Activated CD4-positive, alpha-beta T cell treated with anti-CD3 and anti-CD28 coated beads for 36 hours (primary cell): ENCODE measurements around the gene CSNK2A1. TPM values are rescaled to one million over a fixed set of nuclear protein-coding genes. Genes with fewer than 3 reads are reported as not detected.
A peak's percentile ranks its signal among the peaks of the same experiment; 100 is the strongest.

Experiments
- ATAC-seq: fragments of 200-7000 bp; cut with Tn5 transposase; one replicate; pipeline ENCODE4 v1.10.0; 2021; ENCODE audit warnings: mild to moderate bottlenecking, moderate library complexity
- CTCF ChIA-PET: fragments of 350-600 bp; sonication (Branson Sonifier 250); formaldehyde crosslinking; loops from one replicate; lab custom pipeline; 2021; ENCODE audit warnings: antibody characterized with exemption; lab: Charles Lee
- POLR2A ChIA-PET: fragments of 350-600 bp; sonication (Branson Sonifier 250); formaldehyde crosslinking; loops from one replicate; lab custom pipeline; 2021; ENCODE audit warnings: antibody characterized with exemption, inconsistent platforms; lab: Charles Lee
- DNase-seq: peaks from one replicate; pipeline ENCODE4 v3.0.0-alpha.2; 2020
- H3K27ac Mint-ChIP-seq: one replicate; pipeline ENCODE4 v1.8.0; 2021; ENCODE audit warnings: mixed read lengths
- H3K27me3 Mint-ChIP-seq: one replicate; pipeline ENCODE4 v1.8.0; 2021; ENCODE audit warnings: mixed read lengths
- H3K36me3 Mint-ChIP-seq: one replicate; pipeline ENCODE4 v1.8.0; 2021; ENCODE audit warnings: low read depth, mixed read lengths
- H3K4me1 Mint-ChIP-seq: one replicate; pipeline ENCODE4 v1.8.0; 2021; ENCODE audit warnings: mixed read lengths
- H3K4me3 Mint-ChIP-seq: one replicate; pipeline ENCODE4 v1.8.0; 2021; ENCODE audit warnings: mild to moderate bottlenecking, moderate library complexity, mixed read lengths
- H3K9me3 Mint-ChIP-seq: one replicate; pipeline ENCODE4 v1.8.0; 2021; ENCODE audit warnings: low read depth, mixed read lengths
- intact Hi-C, 2 experiments: fragments of 100-400 bp; cut with DNase I in 1 of 2; cut with micrococcal nuclease in 1 of 2; formaldehyde crosslinking; loops; one replicate each; pipeline versions ENCODE4 v1.14.2 to v1.15.1; 2022 to 2024; cut with DNase I, micrococcal nuclease
- total RNA-seq, 2 experiments: library from RNA; stranded (reverse); gene quantifications; one replicate each; pipeline ENCODE4 v1.2.3, GENCODE V29; 2021

CSNK2A1 gene
- total RNA-seq, 2 experiments from 2014 or later, result 179 to 254 TPM

- ATAC-seq, result no peak
- DNase-seq, result no peak
- Mint-ChIP-seq H3K9me3 (peaks cover 8% of the 10 kb centered on the region), H3K4me1 (peaks cover 24% of the 10 kb centered on the region), H3K4me3 (no peak overlapping the region), H3K36me3 (peaks cover 17% of the 10 kb centered on the region), H3K27me3 (peaks cover 9% of the 10 kb centered on the region), H3K27ac (no peak overlapping the region)
- ChIA-PET POLR2A (no interaction called here), CTCF (interaction anchor here (0.6 to 0.7 kb wide), 2 partner anchors 44 to 49 kb away, joined by 3 read pairs; no protein-coding TSS in a partner anchor)
- intact Hi-C loops, result no loop called here
These were observed 2.8 kb upstream of the CSNK2A1 start for GRCh38 chr20:546353-546752.

- CTCF ChIA-PET, result interaction anchor here (0.6 to 1.9 kb wide), 6 partner anchors 15 to 518 kb away, joined by 3 to 5 read pairs (median 4); no protein-coding TSS in a partner anchor
- intact Hi-C loops, result loop anchor here (5.0 kb wide), 4 partner anchors 197 to 683 kb away; partner anchors contain the start of genes FAM110A (in 1 of the 2), NRSN2 (in 1 of the 2), PSMF1 (in 1 of the 2) and RAD21L1 (in 1 of the 2)
- peaks cover 44% of the 10 kb centered on the region for H3K4me1 Mint-ChIP-seq
- no peaks in the 10 kb centered on the region for H3K27me3 Mint-ChIP-seq
- peak overlapping the region; percentile 94 for H3K4me3 Mint-ChIP-seq
- H3K27ac Mint-ChIP-seq, result peak overlapping the region; percentile 96
- peaks cover 36% of the 10 kb centered on the region for H3K36me3 Mint-ChIP-seq
- DNase-seq (no peak), ATAC-seq (no peak)
- peaks cover 8% of the 10 kb centered on the region for H3K9me3 Mint-ChIP-seq
- POLR2A ChIA-PET, result no interaction called here
These were observed 649 bp upstream of the CSNK2A1 start for GRCh38 chr20:544153-544725.

- H3K27ac Mint-ChIP-seq, result peak overlapping the region; percentile 86
- POLR2A ChIA-PET, result interaction anchor here (0.6 to 0.8 kb wide), 2 partner anchors 8 to 79 kb away, joined by 3 read pairs; no protein-coding TSS in a partner anchor
- intact Hi-C loops, result loop anchor here (1.0 to 5.0 kb wide), 11 partner anchors 81 to 684 kb away; partner anchors contain the start of genes FAM110A (in 2 of the 2), NRSN2 (in 1 of the 2), PSMF1 (in 1 of the 2) and RAD21L1 (in 1 of the 2)
These were observed 717 bp downstream of the CSNK2A1 start for GRCh38 chr20:542777-543368.

DNA sequence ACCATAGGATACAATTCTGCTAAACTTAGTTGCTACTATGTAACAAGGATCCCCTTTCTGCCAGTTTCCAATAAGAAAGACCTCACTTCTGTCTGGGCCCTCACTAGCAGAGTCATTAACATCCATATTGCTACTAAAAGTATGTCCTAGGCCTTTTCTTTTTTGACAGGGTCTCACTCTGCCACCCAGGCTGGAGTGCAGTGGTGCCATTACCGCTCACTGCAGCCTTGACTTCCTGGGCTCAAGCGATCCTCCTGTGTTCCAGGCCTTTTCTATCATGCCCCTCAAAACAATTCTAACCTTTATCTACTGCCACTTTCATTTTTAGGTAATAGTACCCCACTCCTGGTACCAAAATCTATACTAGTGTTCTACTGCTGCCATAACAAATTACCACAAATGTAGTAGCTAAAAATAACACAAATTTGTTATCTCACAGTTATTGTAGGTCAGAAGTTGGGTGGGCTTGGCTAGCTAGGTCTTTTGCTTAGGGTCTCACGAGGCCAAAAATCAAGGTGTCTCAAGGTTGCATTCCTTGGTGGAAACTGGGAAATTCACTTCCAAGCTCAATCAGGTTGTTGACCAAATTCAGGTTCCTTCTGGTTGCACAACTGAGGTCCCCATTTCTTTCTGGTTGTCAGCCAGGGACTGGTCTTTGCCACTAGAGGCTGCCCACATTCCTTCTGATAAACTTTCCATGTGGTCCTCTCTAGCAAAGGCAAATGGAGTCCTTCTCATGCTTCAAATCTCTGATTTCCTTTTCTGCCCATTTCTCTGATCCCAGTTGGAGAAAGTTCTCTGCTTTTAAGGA, 3.0 kb downstream of the CSNK2A1 start:
- ATAC-seq (no peak), DNase-seq (no peak)
- H3K36me3 Mint-ChIP-seq, result peaks cover 45% of the 10 kb centered on the region
- peaks cover 8% of the 10 kb centered on the region for H3K9me3 Mint-ChIP-seq
- no peak overlapping the region for H3K27ac Mint-ChIP-seq
- H3K4me1 Mint-ChIP-seq, result peaks cover 79% of the 10 kb centered on the region
- intact Hi-C loops, result loop anchor here (5.0 kb wide), 4 partner anchors 193 to 687 kb away; partner anchors contain the start of genes FAM110A (in 1 of the 2), NRSN2 (in 1 of the 2), PSMF1 (in 1 of the 2) and RAD21L1 (in 1 of the 2)
- H3K27me3 Mint-ChIP-seq, result no peaks in the 10 kb centered on the region
- ChIA-PET CTCF (interaction anchor here (1.2 kb wide), 2 partner anchors 10 to 105 kb away, joined by 4 read pairs; no protein-coding TSS in a partner anchor), POLR2A (interaction anchor here (0.5 kb wide), 1 partner anchor 610 kb away, joined by 5 read pairs; no protein-coding TSS in a partner anchor)
- H3K4me3 Mint-ChIP-seq, result no peak overlapping the region

More at GRCh38 chr20:542777-543368, 717 bp downstream of the CSNK2A1 start:
- CTCF ChIA-PET, result interaction anchor here (0.7 to 1.8 kb wide), 5 partner anchors 27 to 291 kb away, joined by 3 to 6 read pairs (median 3); partner anchors contain the start of genes FAM110A and TRIB3
- peaks cover 8% of the 10 kb centered on the region for H3K9me3 Mint-ChIP-seq
- peak overlapping the region; percentile 94 for H3K4me3 Mint-ChIP-seq
- ATAC-seq, result peak; percentile 23
- DNase-seq, result peak; percentile 57
- peaks cover 56% of the 10 kb centered on the region for H3K4me1 Mint-ChIP-seq
- no peaks in the 10 kb centered on the region for H3K27me3 Mint-ChIP-seq
- H3K36me3 Mint-ChIP-seq, result peaks cover 45% of the 10 kb centered on the region

DNA sequence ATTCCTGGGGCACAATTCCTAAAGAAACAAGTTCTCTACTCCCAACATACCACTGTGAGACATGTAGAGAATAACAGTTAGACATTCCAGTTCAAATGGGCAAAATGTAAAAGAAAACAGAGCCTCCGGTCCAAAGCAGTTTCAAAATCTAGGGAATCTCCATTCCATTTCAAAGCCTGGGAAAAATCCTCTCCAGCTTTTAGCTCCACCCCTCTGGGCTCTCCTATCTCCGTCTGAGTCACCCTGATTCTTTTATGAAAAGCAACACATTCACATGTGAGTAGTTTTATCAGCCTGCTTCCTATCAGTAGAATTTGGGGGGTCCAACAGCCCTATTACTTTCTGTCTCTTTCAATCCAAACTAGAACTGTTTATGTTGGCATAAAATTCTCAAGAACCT, 3.7 kb downstream of the CSNK2A1 start:
- intact Hi-C loops, result loop anchor here (5.0 kb wide), 4 partner anchors 193 to 687 kb away; partner anchors contain the start of genes FAM110A (in 1 of the 2), NRSN2 (in 1 of the 2), PSMF1 (in 1 of the 2) and RAD21L1 (in 1 of the 2)
- ChIA-PET CTCF (interaction anchor here (0.6 kb wide), 1 partner anchor 9 kb away, joined by 3 read pairs; no protein-coding TSS in a partner anchor), POLR2A (no interaction called here)
- no peak for DNase-seq
- no peak for ATAC-seq
- no peak overlapping the region for H3K4me3 Mint-ChIP-seq
- H3K27me3 Mint-ChIP-seq, result no peaks in the 10 kb centered on the region
- no peak overlapping the region for H3K27ac Mint-ChIP-seq
- peaks cover 86% of the 10 kb centered on the region for H3K4me1 Mint-ChIP-seq
- H3K9me3 Mint-ChIP-seq, result peaks cover 8% of the 10 kb centered on the region
- H3K36me3 Mint-ChIP-seq, result peaks cover 48% of the 10 kb centered on the region

- Mint-ChIP-seq H3K4me1 (peaks cover 86% of the 10 kb centered on the region), H3K9me3 (peaks cover 3% of the 10 kb centered on the region), H3K4me3 (no peak overlapping the region), H3K36me3 (peaks cover 47% of the 10 kb centered on the region), H3K27ac (no peak overlapping the region), H3K27me3 (no peaks in the 10 kb centered on the region)
- no peak for ATAC-seq
- no peak for DNase-seq
- ChIA-PET CTCF (no interaction called here), POLR2A (no interaction called here)
- intact Hi-C loops, result no loop called here
These were observed 4.4 kb downstream of the CSNK2A1 start for GRCh38 chr20:539191-539590.

DNA sequence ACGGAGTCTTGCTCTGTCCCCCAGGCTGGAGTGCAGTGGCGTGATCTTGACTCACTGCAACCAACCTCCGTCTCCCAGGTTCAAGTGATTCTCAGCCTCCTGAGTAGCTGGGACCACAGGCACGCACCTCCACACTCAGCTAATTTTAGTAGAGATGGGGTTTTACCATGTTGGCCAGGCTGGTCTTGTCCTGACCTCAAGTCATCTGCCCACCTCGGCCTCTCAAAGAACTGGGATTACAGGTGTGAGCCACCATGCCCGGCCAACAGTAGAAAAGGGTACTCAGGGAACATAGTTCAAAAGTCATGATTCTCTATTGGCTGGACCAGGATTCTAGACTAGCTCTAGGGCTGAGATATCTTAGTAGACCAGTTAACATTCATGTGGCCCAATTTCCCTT, 5.6 kb downstream of the CSNK2A1 start:
- ATAC-seq (no peak), DNase-seq (no peak)
- ChIA-PET POLR2A (no interaction called here), CTCF (interaction anchor here (0.7 to 1.2 kb wide), 3 partner anchors 24 to 183 kb away, joined by 3 to 4 read pairs (median 3); no protein-coding TSS in a partner anchor)
- H3K4me3 Mint-ChIP-seq, result no peak overlapping the region
- peaks cover 50% of the 10 kb centered on the region for H3K36me3 Mint-ChIP-seq
- H3K27ac Mint-ChIP-seq, result peak overlapping the region; percentile 5
- no peaks in the 10 kb centered on the region for H3K27me3 Mint-ChIP-seq
- intact Hi-C loops, result no loop called here
- peaks cover 90% of the 10 kb centered on the region for H3K4me1 Mint-ChIP-seq
- peaks cover 2% of the 10 kb centered on the region for H3K9me3 Mint-ChIP-seq

DNA sequence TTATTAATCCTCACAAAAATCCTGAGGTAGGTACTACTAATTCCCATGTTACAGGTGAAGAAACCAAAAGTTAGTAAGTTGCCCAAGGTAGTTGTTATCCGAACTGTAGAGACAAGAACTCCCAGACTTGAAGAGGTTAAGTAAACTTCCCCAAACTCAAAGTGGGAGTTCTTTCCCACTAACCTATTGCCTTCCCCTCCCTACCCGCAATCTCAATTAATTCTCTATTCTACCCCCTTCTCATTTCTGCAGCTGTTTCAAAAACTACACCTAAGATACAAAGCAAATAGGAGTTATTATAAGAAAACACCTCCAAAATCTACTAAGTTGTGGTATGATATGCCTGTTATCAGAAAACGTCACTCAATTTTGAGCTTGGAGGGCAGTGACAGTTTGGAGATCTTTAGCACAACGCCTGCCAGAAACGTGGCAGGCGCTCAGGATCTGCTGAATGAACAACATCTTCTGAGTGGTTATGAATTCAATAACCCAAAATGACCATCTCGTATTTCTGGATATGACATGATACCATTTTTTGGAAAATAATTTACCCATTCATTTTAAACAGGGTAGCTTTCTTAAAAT, 7.1 kb downstream of the CSNK2A1 start:
- ChIA-PET CTCF (interaction anchor here (0.7 to 1.3 kb wide), 6 partner anchors 12 to 213 kb away, joined by 3 to 6 read pairs (median 3); no protein-coding TSS in a partner anchor), POLR2A (no interaction called here)
- Mint-ChIP-seq H3K27ac (no peak overlapping the region), H3K4me1 (peaks cover 87% of the 10 kb centered on the region), H3K36me3 (peaks cover 46% of the 10 kb centered on the region), H3K4me3 (no peak overlapping the region), H3K9me3 (no peaks in the 10 kb centered on the region), H3K27me3 (no peaks in the 10 kb centered on the region)
- no peak for DNase-seq
- no peak for ATAC-seq
- intact Hi-C loops, result no loop called here

GRCh38 chr20:535958-536357, 7.6 kb downstream of the CSNK2A1 start:
- ChIA-PET POLR2A (no interaction called here), CTCF (interaction anchor here (0.9 to 1.0 kb wide), 2 partner anchors 12 to 21 kb away, joined by 3 to 4 read pairs; no protein-coding TSS in a partner anchor)
- DNase-seq (no peak), ATAC-seq (no peak)
- Mint-ChIP-seq H3K4me1 (peaks cover 83% of the 10 kb centered on the region), H3K4me3 (no peak overlapping the region), H3K27ac (no peak overlapping the region), H3K27me3 (no peaks in the 10 kb centered on the region), H3K36me3 (peaks cover 43% of the 10 kb centered on the region), H3K9me3 (no peaks in the 10 kb centered on the region)
- intact Hi-C loops, result no loop called here

DNA sequence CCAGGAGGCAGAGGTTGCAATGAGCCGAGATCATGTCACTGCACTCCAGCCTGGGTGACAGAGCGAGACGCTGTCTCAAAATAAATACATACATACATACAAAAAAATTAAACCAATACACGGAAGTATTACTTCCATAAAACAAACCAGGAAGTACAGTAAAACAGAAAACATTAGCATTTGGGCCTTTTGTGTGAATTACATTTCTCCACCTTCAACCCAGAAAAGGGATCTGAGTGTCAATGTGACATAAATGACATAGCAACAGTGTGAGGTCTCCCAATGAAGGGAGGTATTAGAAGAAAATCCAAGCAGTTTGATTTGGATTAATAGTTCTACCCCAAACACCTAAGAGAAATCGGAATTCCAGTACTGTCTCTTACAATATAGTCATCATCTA, 10.1 kb downstream of the CSNK2A1 start:
- H3K27me3 Mint-ChIP-seq, result no peaks in the 10 kb centered on the region
- H3K27ac Mint-ChIP-seq, result no peak overlapping the region
- H3K9me3 Mint-ChIP-seq, result peaks cover under 1% of the 10 kb centered on the region
- H3K36me3 Mint-ChIP-seq, result peaks cover 41% of the 10 kb centered on the region
- no peak overlapping the region for H3K4me3 Mint-ChIP-seq
- ChIA-PET CTCF (no interaction called here), POLR2A (no interaction called here)
- intact Hi-C loops, result no loop called here
- H3K4me1 Mint-ChIP-seq, result peaks cover 75% of the 10 kb centered on the region
- no peak for ATAC-seq
- DNase-seq, result no peak
